ENCODE results near the gene RALGAPB. TPM values are rescaled to one million over a fixed set of nuclear protein-coding genes. Genes with fewer than 3 reads are reported as not detected.

Gene RALGAPB
- total and polyA plus RNA-seq, 2 of the 13 experiments (the other 11 are each of a cell fraction or from before 2014, with no cell fraction given) = 17.6 to 30.6 TPM

- Histone ChIP-seq H3K4me1 (ENCODE audit: insufficient read depth, low read length) (peaks cover 7% of the 10 kb centered on the region; the same call in 1 of the 2 replicates), H3K9me3 (ENCODE audit: low read length) (no peaks in the 10 kb centered on the region), H3K36me3 (replicated peaks in 1 of 2; ENCODE audit: control insufficient read depth in 1 of 2, insufficient read depth in 2 of 2, low read length in 2 of 2) (peaks cover 27 to 65% of the 10 kb centered on the region in 2 experiments), H2AFZ (ENCODE audit: low read length) (no peak overlapping the region), H3K79me2 (ENCODE audit: insufficient read depth, low read length) (no peaks in the 10 kb centered on the region), H3K4me2 (ENCODE audit: low read depth, low read length) (no peak overlapping the region), H3K4me3 (replicated peaks in 1 of 3; ENCODE audit: insufficient read depth in 1 of 3, low read depth in 2 of 3, low read length in 3 of 3) (no peak overlapping the region), H3K27me3 (ENCODE audit: control insufficient read depth in 1 of 2, insufficient read depth in 2 of 2, low read length in 2 of 2) (no peaks in the 10 kb centered on the region), H4K20me1 (ENCODE audit: insufficient read depth, low read length) (no peaks in the 10 kb centered on the region), H3K9ac (ENCODE audit: insufficient read depth, low read depth, low read length) (no peak overlapping the region), H3K27ac (ENCODE audit: extremely low read length, insufficient read depth, low read length) (no peak overlapping the region)
- TF ChIP-seq, protein P1, sequence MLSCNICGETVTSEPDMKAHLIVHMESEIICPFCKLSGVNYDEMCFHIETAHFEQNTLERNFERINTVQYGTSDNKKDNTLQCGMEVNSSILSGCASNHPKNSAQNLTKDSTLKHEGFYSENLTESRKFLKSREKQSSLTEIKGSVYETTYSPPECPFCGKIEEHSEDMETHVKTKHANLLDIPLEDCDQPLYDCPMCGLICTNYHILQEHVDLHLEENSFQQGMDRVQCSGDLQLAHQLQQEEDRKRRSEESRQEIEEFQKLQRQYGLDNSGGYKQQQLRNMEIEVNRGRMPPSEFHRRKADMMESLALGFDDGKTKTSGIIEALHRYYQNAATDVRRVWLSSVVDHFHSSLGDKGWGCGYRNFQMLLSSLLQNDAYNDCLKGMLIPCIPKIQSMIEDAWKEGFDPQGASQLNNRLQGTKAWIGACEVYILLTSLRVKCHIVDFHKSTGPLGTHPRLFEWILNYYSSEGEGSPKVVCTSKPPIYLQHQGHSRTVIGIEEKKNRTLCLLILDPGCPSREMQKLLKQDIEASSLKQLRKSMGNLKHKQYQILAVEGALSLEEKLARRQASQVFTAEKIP (CRISPR knock-in tag; IDR thresholded peaks at IDR 0.05; ENCODE audit: borderline replicate concordance) = no peak
- 93% methylated on average over 6 of the region's 6 CpGs for WGBS (ENCODE audit: low lambda C conversion rate)
- no peak for ATAC-seq
- no TSS peak for BruUV-seq (replicated peaks)
- FAIRE-seq = no peak
- DNase-seq (ENCODE audit: low spot score) = no peak
- CTCF ChIA-PET (ENCODE audit: low intra/inter-chr PET ratio, low total read pairs) = no interaction called here
- intact Hi-C loops (cut with micrococcal nuclease; ENCODE audit: unreplicated experiment) = loop anchor here (2.0 kb wide), 1 partner anchor 13 kb away; no protein-coding TSS in a partner anchor
- in situ Hi-C loops (cut with HindIII; ENCODE audit: extremely low pct_ligation_motif_present, low pct_unique_long_range_greater_than_20kb) = no loop called here
- POLR2A ChIA-PET = no interaction called here
Observed at GRCh38 chr20:38566036-38566598, 93.5 kb downstream of the RALGAPB start.

DNA sequence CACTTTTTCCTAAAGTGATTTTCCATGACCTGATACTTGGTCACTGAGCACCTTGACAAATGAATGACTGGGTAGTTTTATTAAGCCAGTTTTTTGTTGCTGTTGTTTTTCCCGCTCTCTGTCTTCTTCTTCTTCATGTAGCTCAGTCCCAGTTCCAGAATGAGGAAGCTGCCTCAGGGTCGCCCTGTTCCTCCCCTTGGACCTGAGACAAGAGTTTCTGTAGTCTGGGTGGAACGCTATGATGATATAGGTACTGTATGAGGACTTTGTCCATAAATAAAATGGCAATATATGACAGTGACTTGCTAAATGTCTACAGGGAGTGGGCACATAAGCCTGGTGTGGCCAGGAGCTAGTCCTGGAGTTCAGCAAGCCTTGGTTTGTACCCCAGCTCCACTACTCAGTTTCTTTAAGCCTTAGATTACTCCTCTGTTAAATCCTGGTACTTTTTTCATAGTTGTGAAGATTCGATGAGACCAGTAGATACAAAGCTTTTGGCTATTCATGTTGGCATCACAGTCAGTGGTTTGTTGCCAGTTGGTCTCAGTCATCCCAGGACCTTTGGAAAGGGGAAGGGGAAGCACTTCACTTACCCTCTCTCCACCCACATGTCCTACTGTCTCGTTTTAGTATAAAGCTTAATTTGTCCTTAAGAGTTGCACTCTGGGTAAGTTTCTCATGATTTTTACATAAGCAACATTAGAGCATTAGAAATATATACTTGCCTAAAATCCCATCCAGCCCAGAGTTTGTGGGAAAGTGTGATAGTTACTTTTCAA lies 97.3 kb downstream of the RALGAPB start:
- FAIRE-seq (no peak), DNase-seq (ENCODE audit: low spot score) (no peak), ATAC-seq (no peak)
- intact Hi-C loops (cut with micrococcal nuclease; ENCODE audit: unreplicated experiment) (no loop called here), in situ Hi-C loops (cut with HindIII; ENCODE audit: extremely low pct_ligation_motif_present, low pct_unique_long_range_greater_than_20kb) (no loop called here)
- BruUV-seq (replicated peaks) = no TSS peak
- CTCF ChIA-PET (ENCODE audit: low intra/inter-chr PET ratio, low total read pairs) = no interaction called here
- Histone ChIP-seq H4K20me1 (ENCODE audit: insufficient read depth, low read length) (no peaks in the 10 kb centered on the region), H3K27ac (ENCODE audit: extremely low read length, insufficient read depth, low read length) (no peak overlapping the region), H3K36me3 (replicated peaks in 1 of 2; ENCODE audit: control insufficient read depth in 1 of 2, insufficient read depth in 2 of 2, low read length in 2 of 2) (peaks cover 23 to 67% of the 10 kb centered on the region in 2 experiments), H3K79me2 (ENCODE audit: insufficient read depth, low read length) (no peaks in the 10 kb centered on the region), H3K4me1 (ENCODE audit: insufficient read depth, low read length) (peaks cover 7% of the 10 kb centered on the region; the same call in 1 of the 2 replicates), H3K9me3 (ENCODE audit: low read length) (no peaks in the 10 kb centered on the region), H3K27me3 (ENCODE audit: control insufficient read depth in 1 of 2, insufficient read depth in 2 of 2, low read length in 2 of 2) (no peaks in the 10 kb centered on the region), H2AFZ (ENCODE audit: low read length) (no peak overlapping the region), H3K9ac (ENCODE audit: insufficient read depth, low read depth, low read length) (no peak overlapping the region), H3K4me2 (ENCODE audit: low read depth, low read length) (no peak overlapping the region), H3K4me3 (replicated peaks in 1 of 3; ENCODE audit: insufficient read depth in 1 of 3, low read depth in 2 of 3, low read length in 3 of 3) (no peak overlapping the region)
- POLR2A ChIA-PET = no interaction called here
- 84% methylated on average over 5 of the region's 5 CpGs for WGBS (ENCODE audit: low lambda C conversion rate)
- no peak for TF ChIP-seq RBFOX2 (IDR thresholded peaks at IDR 0.05; ENCODE audit: low read depth, low read length)
- TF ChIP-seq ZNF530 (CRISPR knock-in tag; IDR thresholded peaks at IDR 0.05; ENCODE audit: low read depth) = no peak
- TF ChIP-seq SRSF9 (IDR thresholded peaks at IDR 0.05; ENCODE audit: borderline replicate concordance, insufficient read depth, low read depth, low read length, poor library complexity, severe bottlenecking) = no peak
- TF ChIP-seq PCBP1 (IDR thresholded peaks at IDR 0.05; ENCODE audit: borderline replicate concordance, low read depth, low read length) = no peak
- TF ChIP-seq MATR3 (CRISPR knock-in tag; IDR thresholded peaks at IDR 0.05) = no peak
- TF ChIP-seq ZNF556 (CRISPR knock-in tag; IDR thresholded peaks at IDR 0.05; ENCODE audit: borderline replicate concordance) = no peak
- TF ChIP-seq RFX3 (CRISPR knock-in tag; IDR thresholded peaks at IDR 0.05) = no peak
- TF ChIP-seq ZNF562 (CRISPR knock-in tag; IDR thresholded peaks at IDR 0.05; ENCODE audit: borderline replicate concordance) = no peak
- TF ChIP-seq, protein P2, sequence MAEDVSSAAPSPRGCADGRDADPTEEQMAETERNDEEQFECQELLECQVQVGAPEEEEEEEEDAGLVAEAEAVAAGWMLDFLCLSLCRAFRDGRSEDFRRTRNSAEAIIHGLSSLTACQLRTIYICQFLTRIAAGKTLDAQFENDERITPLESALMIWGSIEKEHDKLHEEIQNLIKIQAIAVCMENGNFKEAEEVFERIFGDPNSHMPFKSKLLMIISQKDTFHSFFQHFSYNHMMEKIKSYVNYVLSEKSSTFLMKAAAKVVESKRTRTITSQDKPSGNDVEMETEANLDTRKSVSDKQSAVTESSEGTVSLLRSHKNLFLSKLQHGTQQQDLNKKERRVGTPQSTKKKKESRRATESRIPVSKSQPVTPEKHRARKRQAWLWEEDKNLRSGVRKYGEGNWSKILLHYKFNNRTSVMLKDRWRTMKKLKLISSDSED (CRISPR knock-in tag; IDR thresholded peaks at IDR 0.05) = no peak
- no peak for TF ChIP-seq ZSCAN29 (CRISPR knock-in tag; conservative IDR thresholded peaks at IDR 0.05)
- no peak for TF ChIP-seq ZNF263 (CRISPR knock-in tag; IDR thresholded peaks at IDR 0.05)
- no peak for TF ChIP-seq GTF3A (CRISPR knock-in tag; conservative IDR thresholded peaks at IDR 0.05)
